Fibroblast of lung (primary cell): ENCODE data around the gene WWTR1. TPM values are rescaled to one million over a fixed set of nuclear protein-coding genes. Genes with fewer than 3 reads are reported as not detected.

Experiments used
- DNase-seq, 2 donors: peaks; one replicate each; pipeline versions ENCODE4 v3.0.0 to v3.0.0-alpha.2; 2010; ENCODE audit warnings: low read depth in 2 of 2
- H2AFZ ChIP-seq: 2 replicates; pipeline ENCODE4 v1.5.1; 2012; ENCODE audit warnings: low read length, control low read depth, inconsistent platforms
- H3K27ac ChIP-seq: 2 replicates; pipeline ENCODE4 v1.5.1; 2011; ENCODE audit warnings: low read length, control low read depth; ENCODE audit not compliant: insufficient read depth
- H3K27me3 ChIP-seq: 2 replicates; pipeline ENCODE4 v1.5.1; 2011; ENCODE audit warnings: mild to moderate bottlenecking, low read length; ENCODE audit not compliant: control insufficient read depth, insufficient read depth
- H3K36me3 ChIP-seq: 2 replicates; pipeline ENCODE4 v1.5.1; 2011; ENCODE audit warnings: low read length; ENCODE audit not compliant: control insufficient read depth, insufficient read depth
- H3K4me1 ChIP-seq: 2 replicates; pipeline ENCODE4 v1.5.1; 2011; ENCODE audit warnings: low read length; ENCODE audit not compliant: control insufficient read depth, insufficient read depth; ENCODE audit errors: extremely low read depth
- H3K4me2 ChIP-seq: 2 replicates; pipeline ENCODE4 v1.5.1; 2011; ENCODE audit warnings: low read length, control low read depth; ENCODE audit not compliant: insufficient read depth; ENCODE audit errors: extremely low read depth
- H3K4me3 ChIP-seq, 4 experiments: fragments of 200-600 bp in 1 of 4; sonication (generic) in 1 of 4; replicated peaks in 1 of 4; 2 replicates each; pipeline ENCODE4 v1.5.1; 2011 to 2016; ENCODE audit warnings: low read length in 4 of 4, low read depth in 3 of 4, mild to moderate bottlenecking in 3 of 4, control low read depth in 2 of 4, inconsistent platforms in 1 of 4, mixed read lengths in 1 of 4; ENCODE audit not compliant: insufficient read depth in 1 of 4; ENCODE audit errors: control extremely low read depth in 1 of 4
- H3K79me2 ChIP-seq: 2 replicates; pipeline ENCODE4 v1.5.1; 2012; ENCODE audit warnings: mild to moderate bottlenecking, low read length, inconsistent platforms; ENCODE audit not compliant: control insufficient read depth, insufficient read depth
- H3K9ac ChIP-seq: 2 replicates; pipeline ENCODE4 v1.5.1; 2011; ENCODE audit warnings: mild to moderate bottlenecking, low read length, control low read depth; ENCODE audit not compliant: insufficient read depth
- H3K9me3 ChIP-seq: 2 replicates; pipeline ENCODE4 v1.5.1; 2012; ENCODE audit warnings: low read depth, low read length; ENCODE audit not compliant: control insufficient read depth, insufficient read depth
- H4K20me1 ChIP-seq: 2 replicates; pipeline ENCODE4 v1.5.1; 2011; ENCODE audit warnings: low read length; ENCODE audit not compliant: control insufficient read depth, insufficient read depth; ENCODE audit errors: extremely low read depth
- CTCF ChIP-seq, 2 donors: IDR thresholded peaks in 1 of 2; conservative IDR thresholded peaks in 1 of 2; 1 replicate in 1 of 2; 2 replicates in 1 of 2; pipeline ENCODE4 v1.5.1; 2011 to 2012; ENCODE audit warnings: low read length in 2 of 2, control low read depth in 1 of 2, inconsistent platforms in 1 of 2, low read depth in 1 of 2, mild to moderate bottlenecking in 1 of 2
- EZH2 ChIP-seq: IDR thresholded peaks from 2 replicates; pipeline ENCODE4 v1.5.1; 2012; ENCODE audit warnings: low read length, control low read depth, mild to moderate bottlenecking; ENCODE audit errors: missing control alignments
- polyA plus RNA-seq, 2 donors: library from polyadenylated mRNA; depleted of rRNA in 1 of 2; stranded (reverse) in 1 of 2; unstranded in 1 of 2; fragments of >200 nt; gene quantifications; 2 replicates each; pipeline ENCODE4 v1.2.1, GENCODE V29; 2011 to 2012; ENCODE audit warnings: missing spikeins in 1 of 2
- total RNA-seq: library from RNA; depleted of rRNA; stranded (reverse); fragments of >200 nt; gene quantifications from 2 replicates; pipeline ENCODE4 v1.2.1, GENCODE V29; 2014

WWTR1 gene
- total and polyA plus RNA-seq, 2 donors (not counting 1 experiment from before 2014, with no cell fraction given), result 13.7 to 71.5 TPM

- H3K4me3 ChIP-seq, result no peak overlapping the region
- H3K27me3 ChIP-seq, result no peaks in the 10 kb centered on the region
- no peak overlapping the region for H3K4me2 ChIP-seq
- no peaks in the 10 kb centered on the region for H4K20me1 ChIP-seq
- no peak overlapping the region for H3K9ac ChIP-seq
- no peak overlapping the region for H2AFZ ChIP-seq
- no peaks in the 10 kb centered on the region for H3K9me3 ChIP-seq
- no peak for DNase-seq
- no peak overlapping the region for H3K27ac ChIP-seq
- no peak for TF ChIP-seq CTCF (conservative IDR thresholded peaks at IDR 0.05 in 1 of 2, IDR thresholded peaks at IDR 0.05 in 1 of 2; ENCODE audit: low read depth in 1 of 2, low read length in 2 of 2)
- TF ChIP-seq EZH2, result no peak
- peaks cover 31% of the 10 kb centered on the region for H3K79me2 ChIP-seq
- no peaks in the 10 kb centered on the region for H3K36me3 ChIP-seq
- peaks cover 4% of the 10 kb centered on the region for H3K4me1 ChIP-seq
These were observed 94.7 kb downstream of the WWTR1 start for GRCh38 chr3:149563114-149563513.

GRCh38 chr3:149560617-149561016 is 97.2 kb downstream of the WWTR1 start:
- Histone ChIP-seq H3K4me3 (no peak overlapping the region), H3K36me3 (no peaks in the 10 kb centered on the region), H3K4me1 (no peaks in the 10 kb centered on the region), H3K9me3 (no peaks in the 10 kb centered on the region), H3K79me2 (peaks cover 21% of the 10 kb centered on the region), H3K9ac (no peak overlapping the region), H4K20me1 (no peaks in the 10 kb centered on the region), H2AFZ (no peak overlapping the region), H3K27me3 (no peaks in the 10 kb centered on the region), H3K4me2 (no peak overlapping the region), H3K27ac (no peak overlapping the region)
- no peak for DNase-seq
- TF ChIP-seq EZH2 (no peak), CTCF (conservative IDR thresholded peaks at IDR 0.05 in 1 of 2, IDR thresholded peaks at IDR 0.05 in 1 of 2; ENCODE audit: low read depth in 1 of 2, low read length in 2 of 2) (no peak)

- Histone ChIP-seq H3K27me3 (no peaks in the 10 kb centered on the region), H3K9ac (no peak overlapping the region), H3K79me2 (peaks cover 21% of the 10 kb centered on the region), H2AFZ (no peak overlapping the region), H3K27ac (no peak overlapping the region), H3K4me2 (no peak overlapping the region), H3K4me3 (no peak overlapping the region), H3K4me1 (no peaks in the 10 kb centered on the region), H4K20me1 (no peaks in the 10 kb centered on the region), H3K9me3 (no peaks in the 10 kb centered on the region), H3K36me3 (no peaks in the 10 kb centered on the region)
- no peak for TF ChIP-seq CTCF (conservative IDR thresholded peaks at IDR 0.05 in 1 of 2, IDR thresholded peaks at IDR 0.05 in 1 of 2; ENCODE audit: low read depth in 1 of 2, low read length in 2 of 2)
- TF ChIP-seq EZH2, result no peak
- DNase-seq, result no peak
These were observed 97.8 kb downstream of the WWTR1 start for GRCh38 chr3:149560001-149560400.
